HCT116 (cell line): ENCODE data around the gene UMAD1.

Experiments used
- EZH2 ChIP-seq: fragments of 200-600 bp; sonication (generic); IDR thresholded peaks from 2 replicates; pipeline ENCODE4 v1.6.1; 2017; ENCODE audit warnings: antibody characterized with exemption, mixed run types
- EZH2phosphoT487 ChIP-seq: fragments of 200-600 bp; IDR thresholded peaks from 2 replicates; pipeline ENCODE4 v1.6.1; 2018; ENCODE audit warnings: antibody characterized with exemption, borderline replicate concordance
- JUND ChIP-seq: IDR thresholded peaks from 2 replicates; pipeline ENCODE4 v1.6.1; 2012
- MAX ChIP-seq: IDR thresholded peaks from 2 replicates; pipeline ENCODE4 v1.6.1; 2012
- POLR2A ChIP-seq: IDR thresholded peaks from 2 replicates; pipeline ENCODE4 v1.7.0; 2011; ENCODE audit warnings: borderline replicate concordance; ENCODE audit not compliant: insufficient read depth, insufficient read length; ENCODE audit errors: extremely low read depth
- POLR2AphosphoS5 ChIP-seq: IDR thresholded peaks from 2 replicates; pipeline ENCODE4 v1.6.1; 2011; ENCODE audit warnings: mild to moderate bottlenecking, low read depth, low read length, moderate library complexity
- RAD21 ChIP-seq: IDR thresholded peaks from 2 replicates; pipeline ENCODE4 v1.6.1; 2012; ENCODE audit warnings: low read depth, mild to moderate bottlenecking
- TCF7L2 ChIP-seq: IDR thresholded peaks from 2 replicates; pipeline ENCODE4 v1.7.0; 2011; ENCODE audit warnings: borderline replicate concordance, inconsistent platforms; ENCODE audit not compliant: insufficient read depth, insufficient read length; ENCODE audit errors: extremely low read depth
- YY1 ChIP-seq: IDR thresholded peaks from 2 replicates; pipeline ENCODE4 v1.6.1; 2011; ENCODE audit warnings: low read length, low read depth, moderate library complexity, mild to moderate bottlenecking; ENCODE audit not compliant: insufficient replicate concordance; ENCODE audit errors: extremely low read depth
- TF ChIP-seq, protein P1 (sequence below): IDR thresholded peaks from 2 replicates; pipeline ENCODE4 v1.6.1; 2011; ENCODE audit warnings: mild to moderate bottlenecking, low read length, moderate library complexity; ENCODE audit not compliant: insufficient replicate concordance; ENCODE audit errors: extremely low read depth
- TF ChIP-seq, protein P2 (sequence below), 3 experiments: fragments of 200-600 bp in 1 of 3; sonication (generic) in 1 of 3; IDR thresholded peaks in 2 of 3; conservative IDR thresholded peaks in 1 of 3; 2 replicates each; pipeline ENCODE4 v1.5.1; 2012 to 2017; ENCODE audit warnings: low read depth in 2 of 3, low read length in 2 of 3, antibody characterized with exemption in 1 of 3, borderline replicate concordance in 1 of 3, control low read depth in 1 of 3, mild to moderate bottlenecking in 1 of 3, mixed read lengths in 1 of 3, mixed run types in 1 of 3, moderate library complexity in 1 of 3; ENCODE audit not compliant: insufficient read depth in 1 of 3
- TF ChIP-seq, protein P3 (sequence below): IDR thresholded peaks from 2 replicates; pipeline ENCODE4 v1.6.1; 2012; ENCODE audit warnings: low read depth

DNA sequence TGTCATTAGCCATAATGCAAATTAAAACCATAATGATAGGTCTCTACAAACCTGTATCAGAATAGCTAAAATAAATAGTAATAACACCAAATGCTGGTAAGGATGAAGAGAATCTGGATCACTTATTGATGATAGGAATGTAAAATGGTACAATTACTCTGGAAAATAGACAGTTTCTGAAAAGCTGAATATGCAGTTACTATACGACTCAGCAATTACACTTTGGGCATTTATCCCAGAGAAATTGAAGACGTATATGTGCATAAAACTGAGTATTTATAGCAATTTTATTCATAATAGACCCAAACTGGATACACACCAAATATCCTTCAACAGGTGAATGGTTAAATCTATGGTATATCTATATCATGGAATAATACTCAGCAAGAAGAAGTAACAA lies 69.9 kb downstream of the UMAD1 start:
- TF ChIP-seq, protein P1, sequence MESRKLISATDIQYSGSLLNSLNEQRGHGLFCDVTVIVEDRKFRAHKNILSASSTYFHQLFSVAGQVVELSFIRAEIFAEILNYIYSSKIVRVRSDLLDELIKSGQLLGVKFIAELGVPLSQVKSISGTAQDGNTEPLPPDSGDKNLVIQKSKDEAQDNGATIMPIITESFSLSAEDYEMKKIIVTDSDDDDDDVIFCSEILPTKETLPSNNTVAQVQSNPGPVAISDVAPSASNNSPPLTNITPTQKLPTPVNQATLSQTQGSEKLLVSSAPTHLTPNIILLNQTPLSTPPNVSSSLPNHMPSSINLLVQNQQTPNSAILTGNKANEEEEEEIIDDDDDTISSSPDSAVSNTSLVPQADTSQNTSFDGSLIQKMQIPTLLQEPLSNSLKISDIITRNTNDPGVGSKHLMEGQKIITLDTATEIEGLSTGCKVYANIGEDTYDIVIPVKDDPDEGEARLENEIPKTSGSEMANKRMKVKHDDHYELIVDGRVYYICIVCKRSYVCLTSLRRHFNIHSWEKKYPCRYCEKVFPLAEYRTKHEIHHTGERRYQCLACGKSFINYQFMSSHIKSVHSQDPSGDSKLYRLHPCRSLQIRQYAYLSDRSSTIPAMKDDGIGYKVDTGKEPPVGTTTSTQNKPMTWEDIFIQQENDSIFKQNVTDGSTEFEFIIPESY, result no peak
- TF ChIP-seq EZH2 (no peak), POLR2AphosphoS5 (no peak), POLR2A (no peak), MAX (no peak), EZH2phosphoT487 (no peak), YY1 (no peak), JUND (no peak), TCF7L2 (no peak), RAD21 (no peak)
- TF ChIP-seq, protein P2, sequence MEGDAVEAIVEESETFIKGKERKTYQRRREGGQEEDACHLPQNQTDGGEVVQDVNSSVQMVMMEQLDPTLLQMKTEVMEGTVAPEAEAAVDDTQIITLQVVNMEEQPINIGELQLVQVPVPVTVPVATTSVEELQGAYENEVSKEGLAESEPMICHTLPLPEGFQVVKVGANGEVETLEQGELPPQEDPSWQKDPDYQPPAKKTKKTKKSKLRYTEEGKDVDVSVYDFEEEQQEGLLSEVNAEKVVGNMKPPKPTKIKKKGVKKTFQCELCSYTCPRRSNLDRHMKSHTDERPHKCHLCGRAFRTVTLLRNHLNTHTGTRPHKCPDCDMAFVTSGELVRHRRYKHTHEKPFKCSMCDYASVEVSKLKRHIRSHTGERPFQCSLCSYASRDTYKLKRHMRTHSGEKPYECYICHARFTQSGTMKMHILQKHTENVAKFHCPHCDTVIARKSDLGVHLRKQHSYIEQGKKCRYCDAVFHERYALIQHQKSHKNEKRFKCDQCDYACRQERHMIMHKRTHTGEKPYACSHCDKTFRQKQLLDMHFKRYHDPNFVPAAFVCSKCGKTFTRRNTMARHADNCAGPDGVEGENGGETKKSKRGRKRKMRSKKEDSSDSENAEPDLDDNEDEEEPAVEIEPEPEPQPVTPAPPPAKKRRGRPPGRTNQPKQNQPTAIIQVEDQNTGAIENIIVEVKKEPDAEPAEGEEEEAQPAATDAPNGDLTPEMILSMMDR (IDR thresholded peaks at IDR 0.05 in 2 of 3, conservative IDR thresholded peaks at IDR 0.05 in 1 of 3; ENCODE audit: borderline replicate concordance in 1 of 3, insufficient read depth in 1 of 3, low read depth in 2 of 3, low read length in 2 of 3), result no peak
- TF ChIP-seq, protein P3, sequence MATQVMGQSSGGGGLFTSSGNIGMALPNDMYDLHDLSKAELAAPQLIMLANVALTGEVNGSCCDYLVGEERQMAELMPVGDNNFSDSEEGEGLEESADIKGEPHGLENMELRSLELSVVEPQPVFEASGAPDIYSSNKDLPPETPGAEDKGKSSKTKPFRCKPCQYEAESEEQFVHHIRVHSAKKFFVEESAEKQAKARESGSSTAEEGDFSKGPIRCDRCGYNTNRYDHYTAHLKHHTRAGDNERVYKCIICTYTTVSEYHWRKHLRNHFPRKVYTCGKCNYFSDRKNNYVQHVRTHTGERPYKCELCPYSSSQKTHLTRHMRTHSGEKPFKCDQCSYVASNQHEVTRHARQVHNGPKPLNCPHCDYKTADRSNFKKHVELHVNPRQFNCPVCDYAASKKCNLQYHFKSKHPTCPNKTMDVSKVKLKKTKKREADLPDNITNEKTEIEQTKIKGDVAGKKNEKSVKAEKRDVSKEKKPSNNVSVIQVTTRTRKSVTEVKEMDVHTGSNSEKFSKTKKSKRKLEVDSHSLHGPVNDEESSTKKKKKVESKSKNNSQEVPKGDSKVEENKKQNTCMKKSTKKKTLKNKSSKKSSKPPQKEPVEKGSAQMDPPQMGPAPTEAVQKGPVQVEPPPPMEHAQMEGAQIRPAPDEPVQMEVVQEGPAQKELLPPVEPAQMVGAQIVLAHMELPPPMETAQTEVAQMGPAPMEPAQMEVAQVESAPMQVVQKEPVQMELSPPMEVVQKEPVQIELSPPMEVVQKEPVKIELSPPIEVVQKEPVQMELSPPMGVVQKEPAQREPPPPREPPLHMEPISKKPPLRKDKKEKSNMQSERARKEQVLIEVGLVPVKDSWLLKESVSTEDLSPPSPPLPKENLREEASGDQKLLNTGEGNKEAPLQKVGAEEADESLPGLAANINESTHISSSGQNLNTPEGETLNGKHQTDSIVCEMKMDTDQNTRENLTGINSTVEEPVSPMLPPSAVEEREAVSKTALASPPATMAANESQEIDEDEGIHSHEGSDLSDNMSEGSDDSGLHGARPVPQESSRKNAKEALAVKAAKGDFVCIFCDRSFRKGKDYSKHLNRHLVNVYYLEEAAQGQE, result no peak
